Measurements from ENCODE around the gene FBXO2.
"Not testable (repeated sequence)": the region's sequence is repeated elsewhere in the genome, so short reads cannot be mapped to it uniquely, and the experiment has no call there.

DNA sequence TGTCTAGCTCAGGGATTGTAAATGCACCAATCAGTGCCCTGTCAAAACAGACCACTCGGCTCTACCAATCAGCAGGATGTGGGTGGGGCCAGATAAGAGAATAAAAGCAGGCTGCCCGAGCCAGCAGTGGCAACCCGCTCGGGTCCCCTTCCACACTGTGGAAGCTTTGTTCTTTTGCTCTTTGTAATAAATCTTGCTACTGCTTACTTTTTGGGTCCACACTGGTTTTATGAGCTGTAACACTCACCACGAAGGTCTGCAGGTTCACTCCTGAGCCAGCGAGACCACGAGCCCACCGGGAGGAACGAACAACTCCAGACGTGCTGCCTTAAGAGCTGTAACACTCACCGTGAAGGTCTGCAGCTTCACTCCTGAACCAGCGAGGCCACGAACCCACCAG lies 44.9 kb downstream of the FBXO2 start:
- TF ChIP-seq, protein P1, sequence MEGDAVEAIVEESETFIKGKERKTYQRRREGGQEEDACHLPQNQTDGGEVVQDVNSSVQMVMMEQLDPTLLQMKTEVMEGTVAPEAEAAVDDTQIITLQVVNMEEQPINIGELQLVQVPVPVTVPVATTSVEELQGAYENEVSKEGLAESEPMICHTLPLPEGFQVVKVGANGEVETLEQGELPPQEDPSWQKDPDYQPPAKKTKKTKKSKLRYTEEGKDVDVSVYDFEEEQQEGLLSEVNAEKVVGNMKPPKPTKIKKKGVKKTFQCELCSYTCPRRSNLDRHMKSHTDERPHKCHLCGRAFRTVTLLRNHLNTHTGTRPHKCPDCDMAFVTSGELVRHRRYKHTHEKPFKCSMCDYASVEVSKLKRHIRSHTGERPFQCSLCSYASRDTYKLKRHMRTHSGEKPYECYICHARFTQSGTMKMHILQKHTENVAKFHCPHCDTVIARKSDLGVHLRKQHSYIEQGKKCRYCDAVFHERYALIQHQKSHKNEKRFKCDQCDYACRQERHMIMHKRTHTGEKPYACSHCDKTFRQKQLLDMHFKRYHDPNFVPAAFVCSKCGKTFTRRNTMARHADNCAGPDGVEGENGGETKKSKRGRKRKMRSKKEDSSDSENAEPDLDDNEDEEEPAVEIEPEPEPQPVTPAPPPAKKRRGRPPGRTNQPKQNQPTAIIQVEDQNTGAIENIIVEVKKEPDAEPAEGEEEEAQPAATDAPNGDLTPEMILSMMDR (IDR thresholded peaks at IDR 0.05), result not testable (repeated sequence)
- not testable (repeated sequence) for TF ChIP-seq EP300 (IDR thresholded peaks at IDR 0.05; ENCODE audit: low read depth); POLR2AphosphoS5 (IDR thresholded peaks at IDR 0.05)

Measured in transverse colon (tissue), 4 donors.